ENCODE results near the gene CFAP126.

DNA sequence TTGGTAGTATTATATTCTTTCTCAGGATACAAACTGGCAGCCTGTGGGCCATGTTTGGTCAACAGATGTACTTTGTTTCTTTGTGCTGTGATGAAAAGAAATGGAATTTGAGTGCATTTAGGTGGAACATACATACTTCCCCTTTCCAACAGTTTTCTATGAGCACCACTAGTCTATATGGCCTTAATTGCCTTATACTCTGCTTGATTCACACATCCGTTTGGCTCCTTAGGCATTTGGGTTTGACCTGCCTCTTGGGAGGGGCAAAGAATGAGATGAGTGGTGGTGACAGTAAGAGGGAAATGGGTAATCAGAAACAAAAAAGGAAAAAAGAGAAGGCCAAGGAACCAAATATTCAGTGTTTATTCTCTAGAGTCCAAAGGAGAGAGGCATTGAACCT lies 17.0 kb downstream of the CFAP126 start:
- TF ChIP-seq, protein P1, sequence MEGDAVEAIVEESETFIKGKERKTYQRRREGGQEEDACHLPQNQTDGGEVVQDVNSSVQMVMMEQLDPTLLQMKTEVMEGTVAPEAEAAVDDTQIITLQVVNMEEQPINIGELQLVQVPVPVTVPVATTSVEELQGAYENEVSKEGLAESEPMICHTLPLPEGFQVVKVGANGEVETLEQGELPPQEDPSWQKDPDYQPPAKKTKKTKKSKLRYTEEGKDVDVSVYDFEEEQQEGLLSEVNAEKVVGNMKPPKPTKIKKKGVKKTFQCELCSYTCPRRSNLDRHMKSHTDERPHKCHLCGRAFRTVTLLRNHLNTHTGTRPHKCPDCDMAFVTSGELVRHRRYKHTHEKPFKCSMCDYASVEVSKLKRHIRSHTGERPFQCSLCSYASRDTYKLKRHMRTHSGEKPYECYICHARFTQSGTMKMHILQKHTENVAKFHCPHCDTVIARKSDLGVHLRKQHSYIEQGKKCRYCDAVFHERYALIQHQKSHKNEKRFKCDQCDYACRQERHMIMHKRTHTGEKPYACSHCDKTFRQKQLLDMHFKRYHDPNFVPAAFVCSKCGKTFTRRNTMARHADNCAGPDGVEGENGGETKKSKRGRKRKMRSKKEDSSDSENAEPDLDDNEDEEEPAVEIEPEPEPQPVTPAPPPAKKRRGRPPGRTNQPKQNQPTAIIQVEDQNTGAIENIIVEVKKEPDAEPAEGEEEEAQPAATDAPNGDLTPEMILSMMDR (IDR thresholded peaks at IDR 0.05), result no peak
- no peak for TF ChIP-seq EZH2phosphoT487 (IDR thresholded peaks at IDR 0.05)

Data from neural progenitor cell (in vitro differentiated cells).